GM12878 (cell line): ENCODE data around the gene WWOX. TPM values are rescaled to one million over a fixed set of nuclear protein-coding genes. Genes with fewer than 3 reads are reported as not detected.

Experiments
- ATAC-seq: fragments of 200-7000 bp; cut with Tn5 transposase; 3 replicates; pipeline ENCODE4 v1.9.1; 2020; ENCODE audit warnings: mild to moderate bottlenecking, moderate library complexity
- BruUV-seq: library from RNA; stranded (reverse); fragments of 400-500 nt; replicated peaks from 2 replicates; lab custom pipeline; 2021; lab: Mats Ljungman, UMichigan
- CTCF ChIA-PET: fragments of 300-600 bp; sonication (Branson Sonifier 250); formaldehyde crosslinking; extraction: SDS; loops from one replicate; lab custom pipeline; 2021; ENCODE audit warnings: inconsistent platforms; lab: Yijun Ruan, JAX
- POLR2A ChIA-PET: fragments of 350-600 bp; formaldehyde crosslinking; extraction: SDS; loops from one replicate; lab custom pipeline; 2021; ENCODE audit warnings: inconsistent platforms; lab: Charles Lee
- RAD21 ChIA-PET: fragments of 300-600 bp; sonication (Branson Sonifier 250); formaldehyde crosslinking; loops from one replicate; lab custom pipeline; 2023; ENCODE audit warnings: antibody characterized with exemption; ENCODE audit not compliant: unreplicated experiment; lab: Charles Lee
- SMC1A ChIA-PET: fragments of 300-600 bp; sonication (Branson Sonifier 250); formaldehyde crosslinking; loops from one replicate; lab custom pipeline; 2023; ENCODE audit not compliant: unreplicated experiment, uncharacterized antibody; lab: Charles Lee
- DNase-seq: peaks from one replicate; pipeline ENCODE4 v3.0.0-alpha.2; 2011; ENCODE audit warnings: low read depth, low spot score
- FAIRE-seq: peaks from 3 replicates; lab custom pipeline; 2011; peaks lifted over from hg19 to GRCh38; lab: Jason Lieb, UNC
- H2AFZ ChIP-seq: 2 replicates; pipeline ENCODE4 v1.6.0; 2011; ENCODE audit warnings: low read depth, low read length, control low read depth; ENCODE audit not compliant: control insufficient read depth
- H3K27ac ChIP-seq: 2 replicates; pipeline ENCODE4 v1.5.1; 2011; ENCODE audit warnings: control low read depth; ENCODE audit not compliant: control insufficient read depth, insufficient read depth
- H3K27me3 ChIP-seq, 2 experiments: replicated peaks in 1 of 2; 2 replicates each; pipeline versions ENCODE4 v1.6.0 to v1.6.1; 2011; ENCODE audit warnings: low read length in 1 of 2; ENCODE audit not compliant: control insufficient read depth in 2 of 2, insufficient read depth in 2 of 2
- H3K36me3 ChIP-seq, 2 experiments: 2 replicates each; pipeline ENCODE4 v1.5.1; 2011; ENCODE audit warnings: low read length in 1 of 2; ENCODE audit not compliant: control insufficient read depth in 2 of 2, insufficient read depth in 2 of 2
- H3K4me1 ChIP-seq: 2 replicates; pipeline ENCODE4 v1.6.1; 2011; ENCODE audit warnings: mild to moderate bottlenecking, low read length, moderate library complexity, mixed read lengths; ENCODE audit not compliant: control insufficient read depth, insufficient read depth
- H3K4me2 ChIP-seq: 2 replicates; pipeline ENCODE4 v1.6.0; 2011; ENCODE audit warnings: control low read depth; ENCODE audit not compliant: control insufficient read depth, insufficient read depth
- H3K4me3 ChIP-seq: fragments of 200-600 bp; sonication (generic); 2 replicates; pipeline ENCODE4 v1.5.1; 2016
- H3K79me2 ChIP-seq: 2 replicates; pipeline ENCODE4 v1.6.0; 2011; ENCODE audit warnings: low read length; ENCODE audit not compliant: control insufficient read depth, insufficient read depth
- H3K9ac ChIP-seq: 2 replicates; pipeline ENCODE4 v1.8.0; 2011; ENCODE audit warnings: low read length, control low read depth, mixed read lengths; ENCODE audit not compliant: control insufficient read depth, insufficient read depth
- H3K9me3 ChIP-seq: replicated peaks from 3 replicates; pipeline ENCODE4 v1.5.1; 2011; ENCODE audit warnings: mild to moderate bottlenecking, low read length; ENCODE audit not compliant: control insufficient read depth, insufficient read depth
- H4K20me1 ChIP-seq: 2 replicates; pipeline ENCODE4 v1.6.0; 2011; ENCODE audit not compliant: control insufficient read depth, insufficient read depth
- ATF7 ChIP-seq: fragments of 450-650 bp; IDR thresholded peaks from 2 replicates; pipeline ENCODE4 v1.6.1; 2016; ENCODE audit warnings: low read depth, mild to moderate bottlenecking
- FOS ChIP-seq: IDR thresholded peaks from 3 replicates; pipeline ENCODE4 v1.6.1; 2011; ENCODE audit warnings: borderline replicate concordance; ENCODE audit not compliant: insufficient read length; ENCODE audit errors: extremely low read depth
- HCFC1 ChIP-seq: fragments of 150-350 bp; IDR thresholded peaks from 2 replicates; pipeline ENCODE4 v1.6.1; 2014; ENCODE audit warnings: low read length
- IRF5 ChIP-seq: fragments of 450-650 bp; IDR thresholded peaks from 2 replicates; pipeline ENCODE4 v1.6.1; 2017; ENCODE audit warnings: borderline replicate concordance
- MAX ChIP-seq: IDR thresholded peaks from 2 replicates; pipeline ENCODE4 v1.6.1; 2012; ENCODE audit warnings: low read depth, low read length, improper control_type of control experiment
- MLLT1 ChIP-seq: fragments of 450-650 bp; IDR thresholded peaks from 2 replicates; pipeline ENCODE4 v1.6.1; 2016; ENCODE audit warnings: mild to moderate bottlenecking
- NFXL1 ChIP-seq: fragments of 450-650 bp; IDR thresholded peaks from 2 replicates; pipeline ENCODE4 v1.6.1; 2017; ENCODE audit warnings: antibody characterized with exemption, mild to moderate bottlenecking, borderline replicate concordance
- NR2C1 ChIP-seq: fragments of 450-650 bp; IDR thresholded peaks from 2 replicates; pipeline ENCODE4 v1.6.1; 2017; ENCODE audit warnings: antibody characterized with exemption, mild to moderate bottlenecking, moderate library complexity
- TAF1 ChIP-seq: IDR thresholded peaks from 2 replicates; pipeline ENCODE4 v1.6.1; 2011; ENCODE audit warnings: mild to moderate bottlenecking, low read depth, low read length, borderline replicate concordance
- ZBTB4 ChIP-seq: fragments of 450-650 bp; formaldehyde crosslinking; IDR thresholded peaks from 2 replicates; pipeline ENCODE4 v1.4.0; 2022; ENCODE audit warnings: mild to moderate bottlenecking, moderate library complexity
- ZNF24 ChIP-seq: fragments of 450-650 bp; IDR thresholded peaks from 2 replicates; pipeline ENCODE4 v1.6.1; 2017; ENCODE audit warnings: antibody characterized with exemption, mild to moderate bottlenecking
- ZNF274 ChIP-seq: IDR thresholded peaks from one replicate; pipeline ENCODE4 v1.8.0; 2011; ENCODE audit not compliant: insufficient read length, insufficient read depth
- ZZZ3 ChIP-seq: IDR thresholded peaks from 2 replicates; pipeline ENCODE4 v1.6.1; 2011; ENCODE audit warnings: low read depth; ENCODE audit not compliant: control insufficient read depth, insufficient read length
- WGBS: methylation state at CpG from one replicate; pipeline ENCODE4 v1.1.6; 2016; ENCODE audit warnings: low lambda C conversion rate; ENCODE audit not compliant: insufficient replicate concordance, insufficient coverage; ENCODE audit errors: missing lambda C conversion rate; 5-methylcytosine and 5-hydroxymethylcytosine counted together
- in situ Hi-C: fragments of 300-500 bp; cut with MboI; formaldehyde crosslinking; loops from 9 replicates; pipeline ENCODE4 v1.14.3; 2018; ENCODE audit warnings: mixed read lengths
- intact Hi-C: fragments of 100-400 bp; cut with micrococcal nuclease; formaldehyde crosslinking; loops from one replicate; pipeline ENCODE4 v1.14.2; 2022; ENCODE audit not compliant: unreplicated experiment
- polyA plus RNA-seq, 11 experiments: library from polyadenylated mRNA; depleted of rRNA in 4 of 11; unstranded in 6 of 11; stranded (reverse) in 5 of 11; fragments of >200 nt; fragmentation: Nextera tagmentation in 4 of 11; fragmentation: Illumina TruSeq in 1 of 11; extraction: Ambion mirVana in 4 of 11; extraction: Trizol in 1 of 11; gene quantifications; 1 replicate in 1 of 11; 2 replicates in 10 of 11; pipeline versions ENCODE4 v1.2.1 to v1.2.3, GENCODE V29; 2011 to 2016; ENCODE audit warnings: inconsistent platforms in 2 of 11, missing spikeins in 2 of 11, low read depth in 1 of 11
- total RNA-seq, 4 experiments: library from RNA; depleted of rRNA in 3 of 4; stranded (reverse); fragments of >200 nt in 3 of 4; fragmentation: Illumina TruSeq in 1 of 4; extraction: Trizol in 1 of 4; gene quantifications; 2 replicates each; pipeline versions ENCODE4 v1.2.1 to v1.2.3, GENCODE V29; 2013 to 2021

WWOX gene
- total and polyA plus RNA-seq, 10 of the 15 experiments (the other 5 are each of a cell fraction or from before 2014, with no cell fraction given): 2.8 to 24.4 (median 17.8) TPM

GRCh38 chr16:78455861-78456260 lies 356.4 kb downstream of the WWOX start (continued):
- TF ChIP-seq ZBTB4 (CRISPR knock-in tag): no peak
- no peak for TF ChIP-seq ZZZ3
- TF ChIP-seq TAF1: no peak
- no peak for TF ChIP-seq IRF5

GRCh38 chr16:78458588-78458987 lies 359.1 kb downstream of the WWOX start:
- FAIRE-seq: no peak
- DNase-seq: no peak
- RAD21 ChIA-PET: no interaction called here
- BruUV-seq: no TSS peak
- Histone ChIP-seq H3K9ac (no peak overlapping the region), H3K4me2 (no peak overlapping the region), H3K79me2 (no peaks in the 10 kb centered on the region), H3K9me3 (no peaks in the 10 kb centered on the region), H2AFZ (no peak overlapping the region), H3K27me3 (no peaks in the 10 kb centered on the region), H3K4me3 (no peak overlapping the region), H4K20me1 (no peaks in the 10 kb centered on the region), H3K36me3 (no peaks in the 10 kb centered on the region), H3K4me1 (no peaks in the 10 kb centered on the region), H3K27ac (no peak overlapping the region)
- SMC1A ChIA-PET: no interaction called here
- 98% methylated on average over 2 of the region's 2 CpGs for WGBS
- CTCF ChIA-PET: no interaction called here
- no peak for ATAC-seq
- in situ Hi-C loops (no loop called here), intact Hi-C loops (no loop called here)
- POLR2A ChIA-PET: no interaction called here
- no peak for TF ChIP-seq NFXL1
- no peak for TF ChIP-seq MLLT1
- no peak for TF ChIP-seq NR2C1
- TF ChIP-seq ZBTB4 (CRISPR knock-in tag): no peak
- no peak for TF ChIP-seq ZNF274
- no peak for TF ChIP-seq MAX
- no peak for TF ChIP-seq ATF7
- TF ChIP-seq ZNF24: no peak
- no peak for TF ChIP-seq HCFC1
- TF ChIP-seq FOS: no peak
